ENCODE data around the gene UCK1. TPM values are rescaled to one million over a fixed set of nuclear protein-coding genes. Genes with fewer than 3 reads are reported as not detected.
A peak's percentile ranks its signal among the peaks of the same experiment; 100 is the strongest.

UCK1 gene
- total and polyA plus RNA-seq, 2 of the 4 experiments (the other 2 are of a cell fraction), result 17.9 to 21.4 TPM

- Histone ChIP-seq H2BK120ac (ENCODE audit: low read depth, low read length) (no peak overlapping the region), H4K91ac (ENCODE audit: insufficient read depth, low read depth, low read length) (no peak overlapping the region), H2AK5ac (ENCODE audit: low read depth, low read length) (no peak overlapping the region), H3K9me3 (ENCODE audit: control insufficient read depth, insufficient read depth, low read length) (no peaks in the 10 kb centered on the region), H3K9ac (ENCODE audit: low read depth, low read length) (no peak overlapping the region), H3K14ac (replicated peaks; ENCODE audit: low read depth, low read length) (no peak overlapping the region), H3K56ac (ENCODE audit: extremely low read depth, insufficient read depth, low read length) (no peak overlapping the region), H2BK20ac (ENCODE audit: low read depth, low read length) (no peak overlapping the region), H3K79me1 (ENCODE audit: low read depth in 1 of 2, low read length in 2 of 2) (peaks cover 38 to 50% of the 10 kb centered on the region in 2 experiments), H3K4me2 (ENCODE audit: low read depth, low read length) (no peak overlapping the region), H3K27ac (ENCODE audit: insufficient read depth, low read length) (no peak overlapping the region), H4K5ac (ENCODE audit: low read depth, low read length) (no peak overlapping the region), H4K20me1 (ENCODE audit: insufficient read depth, low read length) (peaks cover 58% of the 10 kb centered on the region), H2AK9ac (replicated peaks; ENCODE audit: low read depth, low read length, poor library complexity) (peak overlapping the region; percentile 35), H3K36me3 (ENCODE audit: control insufficient read depth, insufficient read depth, low read length) (peaks cover 90% of the 10 kb centered on the region), H3K9me1 (ENCODE audit: insufficient read depth, low read length) (no peaks in the 10 kb centered on the region), H3K4ac (ENCODE audit: low read depth, low read length) (no peak overlapping the region), H3K18ac (ENCODE audit: low read depth, low read length) (no peak overlapping the region), H3K23ac (ENCODE audit: low read depth, low read length) (no peak overlapping the region), H2BK15ac (ENCODE audit: low read depth, low read length) (no peak overlapping the region), H2AFZ (replicated peaks; ENCODE audit: low read length, poor library complexity) (no peak overlapping the region), H3K4me3 (ENCODE audit: insufficient read depth, low read depth, low read length) (no peak overlapping the region), H2BK5ac (ENCODE audit: low read depth, low read length, poor library complexity, severe bottlenecking) (no peak overlapping the region), H3K27me3 (ENCODE audit: control insufficient read depth, insufficient read depth, low read length) (no peaks in the 10 kb centered on the region), H4K8ac (ENCODE audit: low read depth in 2 of 2, low read length in 2 of 2) (no peak overlapping the region), H3K4me1 (ENCODE audit: control insufficient read depth, insufficient read depth, low read length) (no peaks in the 10 kb centered on the region)
- dilution Hi-C loops (cut with HindIII; ENCODE audit: low sequenced_read_pairs, unreplicated experiment), result no loop called here
- 95% methylated on average over 14 of the region's 19 CpGs; no CpG with 5 or more reads in 1 of the 2 experiments for WGBS, 2 experiments (ENCODE audit: extremely low coverage in 2 of 2, insufficient read length in 1 of 2)
- CTCF ChIA-PET, result no interaction called here
- ATAC-seq (ENCODE audit: low read depth), result no peak
- POLR2A ChIA-PET (ENCODE audit: unreplicated experiment), result no interaction called here
- TF ChIP-seq CHD1 (IDR thresholded peaks at IDR 0.05; ENCODE audit: low read depth, low read length) (no peak), CTCF (conservative IDR thresholded peaks at IDR 0.05; ENCODE audit: low read depth, low read length) (no peak), RFX5 (IDR thresholded peaks at IDR 0.05; ENCODE audit: low read depth, low read length) (no peak), NFE2L2 (IDR thresholded peaks at IDR 0.05; ENCODE audit: low read depth, low read length) (no peak), MXI1 (IDR thresholded peaks at IDR 0.05; ENCODE audit: borderline replicate concordance, low read depth, low read length) (no peak), USF2 (IDR thresholded peaks at IDR 0.05; ENCODE audit: low read depth, low read length) (no peak), POLR2A (IDR thresholded peaks at IDR 0.05; ENCODE audit: low read depth, low read length) (no peak), CEBPB (IDR thresholded peaks at IDR 0.05; ENCODE audit: low read depth, low read length) (no peak), SMC3 (IDR thresholded peaks at IDR 0.05; ENCODE audit: low read depth, low read length) (no peak), BHLHE40 (IDR thresholded peaks at IDR 0.05; ENCODE audit: low read depth, low read length) (no peak)
- in situ Hi-C loops (cut with MboI; ENCODE audit: low sequenced_read_pairs), result no loop called here
- no peak for DNase-seq
- no TSS peak for BruUV-seq (replicated peaks)
- intact Hi-C loops (cut with micrococcal nuclease), result loop anchor here (1.0 to 10.0 kb wide), 3 partner anchors 81 to 333 kb away; no protein-coding TSS in a partner anchor
These were observed 53.1 kb downstream of the UCK1 start for GRCh38 chr9:131477816-131478419.
